A673 (cell line): ENCODE measurements around the gene PCDHAC2. TPM values are rescaled to one million over a fixed set of nuclear protein-coding genes. Genes with fewer than 3 reads are reported as not detected.

Experiments used
- Bru-seq: library from RNA; stranded (reverse); fragments of 400-500 nt; gene quantifications from one replicate; lab custom pipeline; 2021; lab: Mats Ljungman, UMichigan
- BruChase-seq, 2 experiments: library from RNA; stranded (reverse); fragments of 400-500 nt; gene quantifications; one replicate each; lab custom pipeline; 2021; lab: Mats Ljungman, UMichigan
- BruUV-seq: library from RNA; stranded (reverse); fragments of 400-500 nt; replicated peaks from 2 replicates; lab custom pipeline; 2021; lab: Mats Ljungman, UMichigan
- CTCF ChIA-PET: fragments of 300-600 bp; sonication (Branson Sonifier 250); formaldehyde crosslinking; loops from one replicate; lab custom pipeline; 2022; ENCODE audit warnings: antibody characterized with exemption; lab: Charles Lee
- POLR2A ChIA-PET: fragments of 300-600 bp; sonication (Branson Sonifier 250); formaldehyde crosslinking; loops from one replicate; lab custom pipeline; 2022; ENCODE audit warnings: antibody characterized with exemption; ENCODE audit not compliant: low non-redundant PET; lab: Charles Lee
- DNase-seq: peaks from one replicate; pipeline ENCODE4 v3.0.0-alpha.2; 2015; ENCODE audit warnings: low spot score
- H3K27ac ChIP-seq: fragments of 200-600 bp; sonication (generic); 2 replicates; pipeline ENCODE4 v1.5.1; 2016; ENCODE audit warnings: mixed run types, low read depth, mild to moderate bottlenecking, mixed read lengths, antibody characterized with exemption, low read length; ENCODE audit not compliant: poor library complexity, severe bottlenecking
- H3K27me3 ChIP-seq: fragments of 200-600 bp; sonication (generic); replicated peaks from 2 replicates; pipeline ENCODE4 v1.6.1; 2017; ENCODE audit warnings: mixed run types, low read depth, mild to moderate bottlenecking, mixed read lengths, antibody characterized with exemption, low read length; ENCODE audit not compliant: insufficient read depth, poor library complexity
- H3K36me3 ChIP-seq: fragments of 200-600 bp; sonication (generic); 2 replicates; pipeline ENCODE4 v1.6.1; 2016; ENCODE audit warnings: mixed run types, mild to moderate bottlenecking, mixed read lengths, antibody characterized with exemption, low read length; ENCODE audit not compliant: insufficient read depth, poor library complexity, severe bottlenecking
- H3K4me1 ChIP-seq: fragments of 200-600 bp; sonication (generic); 2 replicates; pipeline ENCODE4 v1.6.1; 2017; ENCODE audit warnings: mixed run types, mild to moderate bottlenecking, mixed read lengths, antibody characterized with exemption, low read length; ENCODE audit not compliant: insufficient read depth, poor library complexity, severe bottlenecking
- H3K4me3 ChIP-seq: fragments of 200-600 bp; sonication (generic); 2 replicates; pipeline ENCODE4 v1.5.1; 2016; ENCODE audit warnings: low read depth, mixed run types, mild to moderate bottlenecking, mixed read lengths, low read length; ENCODE audit not compliant: poor library complexity, severe bottlenecking
- H3K9me3 ChIP-seq: fragments of 200-600 bp; sonication (generic); 2 replicates; pipeline ENCODE4 v1.6.1; 2016; ENCODE audit warnings: mixed run types, low read depth, mild to moderate bottlenecking, mixed read lengths, antibody characterized with exemption, low read length; ENCODE audit not compliant: poor library complexity, severe bottlenecking
- CTCF ChIP-seq: fragments of 300-800, 200-600 bp; sonication (generic); conservative IDR thresholded peaks from 2 replicates; pipeline ENCODE4 v1.5.1; 2017; ENCODE audit warnings: low read depth, mild to moderate bottlenecking, antibody characterized with exemption, low read length, moderate library complexity, mixed read lengths
- EZH2 ChIP-seq: fragments of 200-600 bp; sonication (generic); IDR thresholded peaks from 2 replicates; pipeline ENCODE4 v1.6.1; 2017; ENCODE audit warnings: borderline replicate concordance, low read depth, mild to moderate bottlenecking, mixed read lengths, antibody characterized with exemption, low read length; ENCODE audit not compliant: poor library complexity, severe bottlenecking
- intact Hi-C: fragments of 100-400 bp; cut with micrococcal nuclease; formaldehyde crosslinking; loops from one replicate; pipeline ENCODE4 v1.10.0; 2022; ENCODE audit not compliant: unreplicated experiment
- long read RNA-seq: library from polyadenylated mRNA; stranded (forward); transcript quantifications from one replicate; pipeline ENCODE4 v2.0.0, GENCODE V29; 2022
- total RNA-seq: library from RNA; stranded (reverse); gene quantifications from 2 replicates; pipeline ENCODE4 v1.2.3, GENCODE V29; 2021

The PCDHAC2 gene
- total RNA-seq (6.8 and 7.1 TPM in 2 replicates), Bru-seq, nascent RNA (percentile 66 among the genes with signal in this experiment), BruChase-seq, experiment 1, labeled RNA remaining after a 2-hour chase (percentile 71 among the genes with signal in this experiment), BruChase-seq, experiment 2, labeled RNA remaining after a 6-hour chase (percentile 72 among the genes with signal in this experiment)
- long read RNA-seq, full-length matches to known transcripts = 6 of 9 reads
- long read RNA-seq, partial matches to known transcripts = 0 of 9 reads
- long read RNA-seq, other reads (novel, unspliced or antisense) = 3 of 9 reads

DNA sequence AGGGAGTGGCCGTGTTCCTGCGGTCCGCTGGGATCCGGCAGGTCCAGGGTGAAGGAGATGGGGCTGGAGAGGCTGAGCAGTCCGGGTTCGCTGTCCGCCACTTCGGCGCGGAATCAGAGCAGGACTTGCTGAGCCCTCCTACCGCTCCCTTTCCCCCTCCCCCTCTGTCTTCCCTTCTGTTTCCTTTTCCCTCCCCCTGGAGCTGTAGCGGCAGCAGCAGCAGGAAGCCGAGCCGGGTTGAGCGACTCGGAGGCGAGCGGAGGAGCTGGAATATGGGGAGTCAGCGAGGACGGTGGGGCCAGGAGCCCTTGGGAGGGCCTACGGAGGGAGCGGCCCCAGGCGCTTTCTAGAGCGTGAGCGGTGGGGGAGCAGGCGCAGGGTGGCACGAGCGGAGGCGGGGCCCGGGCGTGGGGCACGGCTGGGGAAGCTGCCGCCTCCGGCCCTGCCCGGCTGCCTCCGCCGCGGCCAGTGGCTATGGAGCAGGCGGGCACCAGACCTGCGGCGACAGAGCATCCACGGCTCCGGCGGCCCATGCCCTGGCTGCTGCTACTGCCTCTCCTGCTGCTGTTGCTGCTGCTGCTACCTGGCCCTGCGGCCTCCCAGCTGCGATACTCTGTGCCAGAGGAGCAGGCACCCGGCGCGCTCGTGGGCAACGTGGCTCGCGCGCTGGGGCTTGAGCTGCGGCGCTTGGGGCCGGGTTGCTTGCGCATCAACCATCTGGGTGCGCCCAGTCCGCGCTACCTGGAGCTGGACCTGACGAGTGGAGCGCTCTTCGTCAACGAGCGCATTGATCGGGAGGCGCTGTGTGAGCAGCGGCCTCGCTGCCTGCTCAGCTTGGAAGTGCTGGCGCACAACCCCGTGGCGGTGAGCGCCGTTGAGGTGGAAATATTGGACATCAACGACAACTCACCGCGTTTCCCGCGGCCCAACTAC, at the start of gene PCDHAC2:
Gene PCDHAC2 (plus strand): TSS at position 184 of the 933 bp plus-strand sequence. CDS start 291 bp downstream, at position 475.
- no peaks in the 10 kb centered on the region for H3K27me3 ChIP-seq
- ChIA-PET POLR2A (no interaction called here), CTCF (interaction anchor here (1.1 to 1.4 kb wide), 3 partner anchors 27 to 75 kb away, joined by 3 to 8 read pairs (median 4); no protein-coding TSS in a partner anchor)
- peak within 1 kb of the TSS; percentile 68 for H3K4me3 ChIP-seq
- no TSS peak for BruUV-seq
- intact Hi-C loops = loop anchor here (5.0 kb wide), 1 partner anchor 36 kb away; no protein-coding TSS in a partner anchor
- peaks cover 55% of the 10 kb centered on the region for H3K4me1 ChIP-seq
- no peaks in the 10 kb centered on the region for H3K9me3 ChIP-seq
- H3K27ac ChIP-seq = peak within 1 kb of the TSS; percentile 71
- DNase-seq = peak; percentile 87
- no peaks in the 10 kb centered on the region for H3K36me3 ChIP-seq
- TF ChIP-seq CTCF = no peak
- TF ChIP-seq EZH2 = no peak

DNA sequence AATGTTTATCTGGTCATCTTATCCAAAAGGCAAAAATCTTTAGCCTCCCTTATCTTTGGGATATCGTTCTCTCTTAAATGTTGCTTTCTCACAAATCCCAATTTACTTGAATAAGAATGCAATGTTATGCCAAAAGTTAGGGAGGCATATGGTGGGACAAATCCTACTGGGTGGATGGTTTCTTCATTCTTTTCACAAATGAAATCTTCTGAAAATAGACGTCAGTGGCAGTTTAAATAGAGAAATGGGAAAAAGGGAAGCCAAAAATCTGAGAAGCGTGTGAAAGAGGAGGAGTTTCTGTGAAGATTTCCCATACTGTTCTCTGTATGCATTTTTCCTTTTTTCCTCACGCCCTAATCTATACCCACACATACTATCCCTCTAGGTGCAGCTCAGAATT, 42.7 kb upstream of the PCDHAC2 start:
- Histone ChIP-seq H3K27ac (no peak overlapping the region), H3K9me3 (no peaks in the 10 kb centered on the region), H3K36me3 (no peaks in the 10 kb centered on the region), H3K27me3 (no peaks in the 10 kb centered on the region), H3K4me3 (no peak overlapping the region), H3K4me1 (peaks cover 6% of the 10 kb centered on the region)
- POLR2A ChIA-PET = no interaction called here
- DNase-seq = no peak
- no peak for TF ChIP-seq CTCF
- no peak for TF ChIP-seq EZH2
- CTCF ChIA-PET = no interaction called here
- BruUV-seq = no TSS peak
- intact Hi-C loops = loop anchor here (5.0 kb wide), 1 partner anchor 41 kb away; the partner anchor contains the start of gene PCDHA13

DNA sequence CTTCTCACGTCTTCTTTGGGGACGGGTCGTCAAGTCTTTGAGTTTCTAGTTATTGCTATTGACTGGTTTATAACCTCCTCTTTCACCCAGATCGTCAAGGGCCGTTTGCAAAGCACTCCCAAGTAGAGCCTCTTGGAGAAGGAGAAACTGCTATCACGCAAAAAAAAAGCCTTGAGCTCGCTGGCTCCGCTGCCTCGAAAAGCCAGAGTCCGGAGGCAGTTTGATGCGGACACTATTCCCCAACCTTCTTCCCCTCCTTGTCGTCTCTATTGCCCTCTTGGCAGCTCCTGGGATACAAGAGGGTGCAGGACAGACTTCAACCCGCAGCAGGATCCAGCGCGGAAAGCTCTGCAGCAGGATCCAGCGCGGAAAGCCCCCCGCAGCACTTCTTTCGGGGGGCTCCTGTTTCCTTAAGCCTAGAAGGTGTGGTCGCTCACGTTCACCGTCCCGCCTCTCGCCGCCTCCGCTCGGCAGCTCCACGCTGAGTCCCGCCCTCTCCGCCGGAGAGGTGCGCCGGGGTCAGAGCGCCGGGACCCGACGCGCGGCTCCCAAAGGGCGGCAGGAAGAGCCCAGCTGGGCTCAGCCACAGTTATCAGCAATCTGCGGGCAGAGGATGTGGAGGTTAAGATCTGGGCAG, 40.4 kb upstream of the PCDHAC2 start, which contains the start of gene PCDHAC1:
Gene PCDHAC1 (plus strand): TSS at position 494 of the 637 bp plus-strand sequence. CDS start 594 bp downstream, outside the sequence.
- no peaks in the 10 kb centered on the region for H3K27me3 ChIP-seq
- ChIA-PET POLR2A (interaction anchor here (1.0 kb wide), 1 partner anchor 78 kb away, joined by 4 read pairs; no protein-coding TSS in a partner anchor), CTCF (interaction anchor here (0.6 to 3.0 kb wide), 6 partner anchors 47 to 115 kb away, joined by 3 to 67 read pairs (median 8); no protein-coding TSS in a partner anchor)
- no peaks in the 10 kb centered on the region for H3K36me3 ChIP-seq
- peak within 1 kb of the TSS; percentile 47 for H3K27ac ChIP-seq
- no TSS peak for BruUV-seq
- DNase-seq = no peak
- H3K4me1 ChIP-seq = peaks cover 6% of the 10 kb centered on the region
- intact Hi-C loops = loop anchor here (1.0 kb wide), 1 partner anchor 114 kb away; no protein-coding TSS in a partner anchor
- no peak for TF ChIP-seq EZH2
- no peak for TF ChIP-seq CTCF
- H3K4me3 ChIP-seq = peak within 1 kb of the TSS; percentile 73
- no peaks in the 10 kb centered on the region for H3K9me3 ChIP-seq
